Measurements from ENCODE around the gene ANO9. TPM values are rescaled to one million over a fixed set of nuclear protein-coding genes. Genes with fewer than 3 reads are reported as not detected.

ANO9 gene
- total and polyA plus RNA-seq, 2 experiments from 2014 or later, result 9.0 to 10.2 TPM

DNA sequence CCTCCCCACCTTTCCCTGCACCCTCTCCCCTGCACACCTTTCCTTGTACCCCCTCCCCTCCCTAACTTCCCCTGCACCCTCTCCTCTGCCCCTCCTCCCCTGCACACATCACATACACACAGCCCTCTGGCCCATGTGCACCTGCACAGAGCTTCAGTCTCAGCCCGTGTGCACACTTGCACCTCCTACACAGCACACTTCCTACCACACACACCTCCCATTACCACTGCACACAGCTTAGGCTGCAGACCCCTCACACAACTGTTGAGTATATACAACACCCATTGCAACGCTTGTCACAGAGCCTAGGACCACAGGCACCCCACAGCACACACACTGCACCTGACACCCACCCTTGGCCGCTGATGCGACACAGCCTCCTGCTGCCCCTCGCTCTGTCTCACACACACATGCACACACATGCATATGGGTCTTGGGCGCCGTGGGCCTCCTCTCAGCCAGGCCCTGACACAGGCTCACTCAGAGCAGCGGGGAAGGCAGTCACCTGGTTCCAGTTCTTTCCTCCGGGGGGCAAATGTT lies 27.4 kb downstream of the ANO9 start:
- H3K4me2 ChIP-seq, result no peak overlapping the region

More for the DNA sequence above, 27.4 kb downstream of the ANO9 start:
- no peaks in the 10 kb centered on the region for H3K27me3 ChIP-seq (ENCODE audit: insufficient read depth)
- H3K4me1 ChIP-seq (ENCODE audit: insufficient read depth), result peaks cover 7% of the 10 kb centered on the region; the same call in 1 of the 2 replicates
- Mint-ChIP-seq H3K4me3 (no peak overlapping the region; the same call in 2 of the 3 replicates), H3K36me3 (ENCODE audit: low read depth) (no peaks in the 10 kb centered on the region), H3K4me1 (peaks cover 26% of the 10 kb centered on the region), H3K27me3 (ENCODE audit: insufficient read depth, low read depth, poor library complexity) (peaks cover 23% of the 10 kb centered on the region), H3K9me3 (no peaks in the 10 kb centered on the region), H3K27ac (no peak overlapping the region)
- DNase-seq (ENCODE audit: low spot score), result no peak
- no peaks in the 10 kb centered on the region for H3K9me2 ChIP-seq (ENCODE audit: insufficient read depth)
- no peak overlapping the region for H3K27ac ChIP-seq (ENCODE audit: low read depth)
- H3F3A ChIP-seq (replicated peaks; ENCODE audit: low read depth), result peaks cover 7% of the 10 kb centered on the region
- ATAC-seq, result no peak
- H2AFZ ChIP-seq, result no peak overlapping the region
- TF ChIP-seq NANOG (IDR thresholded peaks at IDR 0.05; ENCODE audit: borderline replicate concordance) (no peak), EZH2 (IDR thresholded peaks at IDR 0.05; ENCODE audit: low read depth, unreplicated experiment) (no peak), JUNB (IDR thresholded peaks at IDR 0.05; ENCODE audit: unreplicated experiment) (no peak), EZH2phosphoT487 (IDR thresholded peaks at IDR 0.05; ENCODE audit: unreplicated experiment) (no peak), CREB1 (CRISPR knock-in tag; IDR thresholded peaks at IDR 0.05; ENCODE audit: low read depth) (no peak), POLR2AphosphoS5 (IDR thresholded peaks at IDR 0.05; ENCODE audit: low read depth) (no peak), STAT1 (IDR thresholded peaks at IDR 0.05; ENCODE audit: unreplicated experiment) (no peak), ZNF114 (CRISPR knock-in tag; IDR thresholded peaks at IDR 0.05) (no peak), ZNF331 (CRISPR knock-in tag; IDR thresholded peaks at IDR 0.05; ENCODE audit: low read depth) (no peak)
- TF ChIP-seq, protein P1, sequence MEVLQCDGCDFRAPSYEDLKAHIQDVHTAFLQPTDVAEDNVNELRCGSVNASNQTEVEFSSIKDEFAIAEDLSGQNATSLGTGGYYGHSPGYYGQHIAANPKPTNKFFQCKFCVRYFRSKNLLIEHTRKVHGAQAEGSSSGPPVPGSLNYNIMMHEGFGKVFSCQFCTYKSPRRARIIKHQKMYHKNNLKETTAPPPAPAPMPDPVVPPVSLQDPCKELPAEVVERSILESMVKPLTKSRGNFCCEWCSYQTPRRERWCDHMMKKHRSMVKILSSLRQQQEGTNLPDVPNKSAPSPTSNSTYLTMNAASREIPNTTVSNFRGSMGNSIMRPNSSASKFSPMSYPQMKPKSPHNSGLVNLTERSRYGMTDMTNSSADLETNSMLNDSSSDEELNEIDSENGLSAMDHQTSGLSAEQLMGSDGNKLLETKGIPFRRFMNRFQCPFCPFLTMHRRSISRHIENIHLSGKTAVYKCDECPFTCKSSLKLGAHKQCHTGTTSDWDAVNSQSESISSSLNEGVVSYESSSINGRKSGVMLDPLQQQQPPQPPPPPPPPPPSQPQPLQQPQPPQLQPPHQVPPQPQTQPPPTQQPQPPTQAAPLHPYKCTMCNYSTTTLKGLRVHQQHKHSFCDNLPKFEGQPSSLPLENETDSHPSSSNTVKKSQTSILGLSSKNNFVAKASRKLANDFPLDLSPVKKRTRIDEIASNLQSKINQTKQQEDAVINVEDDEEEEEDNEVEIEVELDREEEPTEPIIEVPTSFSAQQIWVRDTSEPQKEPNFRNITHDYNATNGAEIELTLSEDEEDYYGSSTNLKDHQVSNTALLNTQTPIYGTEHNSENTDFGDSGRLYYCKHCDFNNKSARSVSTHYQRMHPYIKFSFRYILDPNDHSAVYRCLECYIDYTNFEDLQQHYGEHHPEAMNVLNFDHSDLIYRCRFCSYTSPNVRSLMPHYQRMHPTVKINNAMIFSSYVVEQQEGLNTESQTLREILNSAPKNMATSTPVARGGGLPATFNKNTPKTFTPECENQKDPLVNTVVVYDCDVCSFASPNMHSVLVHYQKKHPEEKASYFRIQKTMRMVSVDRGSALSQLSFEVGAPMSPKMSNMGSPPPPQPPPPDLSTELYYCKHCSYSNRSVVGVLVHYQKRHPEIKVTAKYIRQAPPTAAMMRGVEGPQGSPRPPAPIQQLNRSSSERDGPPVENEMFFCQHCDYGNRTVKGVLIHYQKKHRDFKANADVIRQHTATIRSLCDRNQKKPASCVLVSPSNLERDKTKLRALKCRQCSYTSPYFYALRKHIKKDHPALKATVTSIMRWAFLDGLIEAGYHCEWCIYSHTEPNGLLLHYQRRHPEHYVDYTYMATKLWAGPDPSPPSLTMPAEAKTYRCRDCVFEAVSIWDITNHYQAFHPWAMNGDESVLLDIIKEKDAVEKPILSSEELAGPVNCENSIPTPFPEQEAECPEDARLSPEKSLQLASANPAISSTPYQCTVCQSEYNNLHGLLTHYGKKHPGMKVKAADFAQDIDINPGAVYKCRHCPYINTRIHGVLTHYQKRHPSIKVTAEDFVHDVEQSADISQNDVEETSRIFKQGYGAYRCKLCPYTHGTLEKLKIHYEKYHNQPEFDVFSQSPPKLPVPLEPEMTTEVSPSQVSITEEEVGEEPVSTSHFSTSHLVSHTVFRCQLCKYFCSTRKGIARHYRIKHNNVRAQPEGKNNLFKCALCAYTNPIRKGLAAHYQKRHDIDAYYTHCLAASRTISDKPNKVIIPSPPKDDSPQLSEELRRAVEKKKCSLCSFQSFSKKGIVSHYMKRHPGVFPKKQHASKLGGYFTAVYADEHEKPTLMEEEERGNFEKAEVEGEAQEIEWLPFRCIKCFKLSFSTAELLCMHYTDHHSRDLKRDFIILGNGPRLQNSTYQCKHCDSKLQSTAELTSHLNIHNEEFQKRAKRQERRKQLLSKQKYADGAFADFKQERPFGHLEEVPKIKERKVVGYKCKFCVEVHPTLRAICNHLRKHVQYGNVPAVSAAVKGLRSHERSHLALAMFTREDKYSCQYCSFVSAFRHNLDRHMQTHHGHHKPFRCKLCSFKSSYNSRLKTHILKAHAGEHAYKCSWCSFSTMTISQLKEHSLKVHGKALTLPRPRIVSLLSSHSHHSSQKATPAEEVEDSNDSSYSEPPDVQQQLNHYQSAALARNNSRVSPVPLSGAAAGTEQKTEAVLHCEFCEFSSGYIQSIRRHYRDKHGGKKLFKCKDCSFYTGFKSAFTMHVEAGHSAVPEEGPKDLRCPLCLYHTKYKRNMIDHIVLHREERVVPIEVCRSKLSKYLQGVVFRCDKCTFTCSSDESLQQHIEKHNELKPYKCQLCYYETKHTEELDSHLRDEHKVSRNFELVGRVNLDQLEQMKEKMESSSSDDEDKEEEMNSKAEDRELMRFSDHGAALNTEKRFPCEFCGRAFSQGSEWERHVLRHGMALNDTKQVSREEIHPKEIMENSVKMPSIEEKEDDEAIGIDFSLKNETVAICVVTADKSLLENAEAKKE (CRISPR knock-in tag; IDR thresholded peaks at IDR 0.05), result no peak
- TF ChIP-seq, protein P2, sequence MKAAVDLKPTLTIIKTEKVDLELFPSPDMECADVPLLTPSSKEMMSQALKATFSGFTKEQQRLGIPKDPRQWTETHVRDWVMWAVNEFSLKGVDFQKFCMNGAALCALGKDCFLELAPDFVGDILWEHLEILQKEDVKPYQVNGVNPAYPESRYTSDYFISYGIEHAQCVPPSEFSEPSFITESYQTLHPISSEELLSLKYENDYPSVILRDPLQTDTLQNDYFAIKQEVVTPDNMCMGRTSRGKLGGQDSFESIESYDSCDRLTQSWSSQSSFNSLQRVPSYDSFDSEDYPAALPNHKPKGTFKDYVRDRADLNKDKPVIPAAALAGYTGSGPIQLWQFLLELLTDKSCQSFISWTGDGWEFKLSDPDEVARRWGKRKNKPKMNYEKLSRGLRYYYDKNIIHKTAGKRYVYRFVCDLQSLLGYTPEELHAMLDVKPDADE (IDR thresholded peaks at IDR 0.05), result no peak
- TF ChIP-seq, protein P3, sequence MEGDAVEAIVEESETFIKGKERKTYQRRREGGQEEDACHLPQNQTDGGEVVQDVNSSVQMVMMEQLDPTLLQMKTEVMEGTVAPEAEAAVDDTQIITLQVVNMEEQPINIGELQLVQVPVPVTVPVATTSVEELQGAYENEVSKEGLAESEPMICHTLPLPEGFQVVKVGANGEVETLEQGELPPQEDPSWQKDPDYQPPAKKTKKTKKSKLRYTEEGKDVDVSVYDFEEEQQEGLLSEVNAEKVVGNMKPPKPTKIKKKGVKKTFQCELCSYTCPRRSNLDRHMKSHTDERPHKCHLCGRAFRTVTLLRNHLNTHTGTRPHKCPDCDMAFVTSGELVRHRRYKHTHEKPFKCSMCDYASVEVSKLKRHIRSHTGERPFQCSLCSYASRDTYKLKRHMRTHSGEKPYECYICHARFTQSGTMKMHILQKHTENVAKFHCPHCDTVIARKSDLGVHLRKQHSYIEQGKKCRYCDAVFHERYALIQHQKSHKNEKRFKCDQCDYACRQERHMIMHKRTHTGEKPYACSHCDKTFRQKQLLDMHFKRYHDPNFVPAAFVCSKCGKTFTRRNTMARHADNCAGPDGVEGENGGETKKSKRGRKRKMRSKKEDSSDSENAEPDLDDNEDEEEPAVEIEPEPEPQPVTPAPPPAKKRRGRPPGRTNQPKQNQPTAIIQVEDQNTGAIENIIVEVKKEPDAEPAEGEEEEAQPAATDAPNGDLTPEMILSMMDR (conservative IDR thresholded peaks at IDR 0.05; ENCODE audit: low read depth in 2 of 2), result no peak
- TF ChIP-seq, protein P4, sequence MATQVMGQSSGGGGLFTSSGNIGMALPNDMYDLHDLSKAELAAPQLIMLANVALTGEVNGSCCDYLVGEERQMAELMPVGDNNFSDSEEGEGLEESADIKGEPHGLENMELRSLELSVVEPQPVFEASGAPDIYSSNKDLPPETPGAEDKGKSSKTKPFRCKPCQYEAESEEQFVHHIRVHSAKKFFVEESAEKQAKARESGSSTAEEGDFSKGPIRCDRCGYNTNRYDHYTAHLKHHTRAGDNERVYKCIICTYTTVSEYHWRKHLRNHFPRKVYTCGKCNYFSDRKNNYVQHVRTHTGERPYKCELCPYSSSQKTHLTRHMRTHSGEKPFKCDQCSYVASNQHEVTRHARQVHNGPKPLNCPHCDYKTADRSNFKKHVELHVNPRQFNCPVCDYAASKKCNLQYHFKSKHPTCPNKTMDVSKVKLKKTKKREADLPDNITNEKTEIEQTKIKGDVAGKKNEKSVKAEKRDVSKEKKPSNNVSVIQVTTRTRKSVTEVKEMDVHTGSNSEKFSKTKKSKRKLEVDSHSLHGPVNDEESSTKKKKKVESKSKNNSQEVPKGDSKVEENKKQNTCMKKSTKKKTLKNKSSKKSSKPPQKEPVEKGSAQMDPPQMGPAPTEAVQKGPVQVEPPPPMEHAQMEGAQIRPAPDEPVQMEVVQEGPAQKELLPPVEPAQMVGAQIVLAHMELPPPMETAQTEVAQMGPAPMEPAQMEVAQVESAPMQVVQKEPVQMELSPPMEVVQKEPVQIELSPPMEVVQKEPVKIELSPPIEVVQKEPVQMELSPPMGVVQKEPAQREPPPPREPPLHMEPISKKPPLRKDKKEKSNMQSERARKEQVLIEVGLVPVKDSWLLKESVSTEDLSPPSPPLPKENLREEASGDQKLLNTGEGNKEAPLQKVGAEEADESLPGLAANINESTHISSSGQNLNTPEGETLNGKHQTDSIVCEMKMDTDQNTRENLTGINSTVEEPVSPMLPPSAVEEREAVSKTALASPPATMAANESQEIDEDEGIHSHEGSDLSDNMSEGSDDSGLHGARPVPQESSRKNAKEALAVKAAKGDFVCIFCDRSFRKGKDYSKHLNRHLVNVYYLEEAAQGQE (IDR thresholded peaks at IDR 0.05; ENCODE audit: unreplicated experiment), result no peak
- H3K4me3 ChIP-seq, result no peak overlapping the region
- H4K20me1 ChIP-seq (replicated peaks; ENCODE audit: insufficient read depth), result no peaks in the 10 kb centered on the region; the same call in 1 of the 2 replicates
- no peaks in the 10 kb centered on the region for H3K36me3 ChIP-seq (ENCODE audit: insufficient read depth)
- peaks cover 5% of the 10 kb centered on the region for H3K79me2 ChIP-seq (replicated peaks; ENCODE audit: insufficient read depth)
